ENCODE measurements around the gene MS4A6A. TPM values are rescaled to one million over a fixed set of nuclear protein-coding genes. Genes with fewer than 3 reads are reported as not detected.

The MS4A6A gene
- total RNA-seq, 1 donor from 2014 or later: not detected

- H3K9me3 ChIP-seq (ENCODE audit: insufficient read depth, low read depth, low read length): no peaks in the 10 kb centered on the region
- H3K4me2 ChIP-seq (ENCODE audit: low read length): no peak overlapping the region
- no peaks in the 10 kb centered on the region for H4K20me1 ChIP-seq (ENCODE audit: insufficient read depth, low read length)
- Mint-ChIP-seq H3K27me3 (ENCODE audit: low read depth, unreplicated experiment) (no peaks in the 10 kb centered on the region), H3K9me3 (ENCODE audit: unreplicated experiment) (peaks cover 5% of the 10 kb centered on the region), H3K36me3 (ENCODE audit: low read depth, unreplicated experiment) (no peaks in the 10 kb centered on the region), H3K4me3 (ENCODE audit: unreplicated experiment) (no peak overlapping the region), H3K27ac (ENCODE audit: unreplicated experiment) (no peak overlapping the region), H3K4me1 (ENCODE audit: low read depth, unreplicated experiment) (no peaks in the 10 kb centered on the region)
- no peaks in the 10 kb centered on the region for H3K27me3 ChIP-seq (ENCODE audit: insufficient read depth, low read length)
- H3K79me2 ChIP-seq (ENCODE audit: insufficient read depth, low read length): no peaks in the 10 kb centered on the region
- H3K27ac ChIP-seq (ENCODE audit: low read depth, low read length): no peak overlapping the region
- no peak overlapping the region for H2AFZ ChIP-seq (ENCODE audit: low read depth, low read length)
- FAIRE-seq (no peak), DNase-seq (ENCODE audit: low read depth) (no peak)
- H3K36me3 ChIP-seq (ENCODE audit: insufficient read depth, low read length): no peaks in the 10 kb centered on the region
- no peaks in the 10 kb centered on the region for H3K4me1 ChIP-seq (ENCODE audit: insufficient read depth, low read length)
- TF ChIP-seq CTCF (IDR thresholded peaks at IDR 0.05; ENCODE audit: insufficient read depth, low read depth, low read length) (no peak), EZH2 (IDR thresholded peaks at IDR 0.05; ENCODE audit: insufficient read depth, low read length) (no peak)
- no peak overlapping the region for H3K9ac ChIP-seq (ENCODE audit: low read length)
- H3K4me3 ChIP-seq (ENCODE audit: insufficient read depth, low read depth, low read length): no peak overlapping the region
Measured at GRCh38 chr11:60184824-60185511, 2.1 kb upstream of the MS4A6A start.

GRCh38 chr11:60183591-60184205, 815 bp upstream of the MS4A6A start:
- TF ChIP-seq EZH2 (IDR thresholded peaks at IDR 0.05; ENCODE audit: insufficient read depth, low read length): no peak
- no peak for TF ChIP-seq CTCF (IDR thresholded peaks at IDR 0.05; ENCODE audit: insufficient read depth, low read depth, low read length)
- Histone ChIP-seq H3K4me1 (ENCODE audit: insufficient read depth, low read length) (no peaks in the 10 kb centered on the region), H3K27me3 (ENCODE audit: insufficient read depth, low read length) (no peaks in the 10 kb centered on the region), H3K27ac (ENCODE audit: low read depth, low read length) (no peak overlapping the region), H3K9me3 (ENCODE audit: insufficient read depth, low read depth, low read length) (no peaks in the 10 kb centered on the region), H2AFZ (ENCODE audit: low read depth, low read length) (no peak overlapping the region), H3K79me2 (ENCODE audit: insufficient read depth, low read length) (no peaks in the 10 kb centered on the region), H3K9ac (ENCODE audit: low read length) (no peak overlapping the region), H4K20me1 (ENCODE audit: insufficient read depth, low read length) (no peaks in the 10 kb centered on the region), H3K4me3 (ENCODE audit: insufficient read depth, low read depth, low read length) (no peak overlapping the region), H3K4me2 (ENCODE audit: low read length) (no peak overlapping the region), H3K36me3 (ENCODE audit: insufficient read depth, low read length) (no peaks in the 10 kb centered on the region)
- H3K27ac Mint-ChIP-seq (ENCODE audit: unreplicated experiment): no peak overlapping the region
- H3K36me3 Mint-ChIP-seq (ENCODE audit: low read depth, unreplicated experiment): no peaks in the 10 kb centered on the region
- no peaks in the 10 kb centered on the region for H3K27me3 Mint-ChIP-seq (ENCODE audit: low read depth, unreplicated experiment)
- DNase-seq (ENCODE audit: low read depth) (no peak), FAIRE-seq (no peak)
- H3K4me3 Mint-ChIP-seq (ENCODE audit: unreplicated experiment): no peak overlapping the region
- H3K9me3 Mint-ChIP-seq (ENCODE audit: unreplicated experiment): peaks cover 5% of the 10 kb centered on the region
- no peaks in the 10 kb centered on the region for H3K4me1 Mint-ChIP-seq (ENCODE audit: low read depth, unreplicated experiment)

- Mint-ChIP-seq H3K27ac (ENCODE audit: unreplicated experiment) (no peak overlapping the region), H3K36me3 (ENCODE audit: low read depth, unreplicated experiment) (no peaks in the 10 kb centered on the region), H3K27me3 (ENCODE audit: low read depth, unreplicated experiment) (no peaks in the 10 kb centered on the region), H3K4me3 (ENCODE audit: unreplicated experiment) (no peak overlapping the region), H3K4me1 (ENCODE audit: low read depth, unreplicated experiment) (peaks cover 6% of the 10 kb centered on the region), H3K9me3 (ENCODE audit: unreplicated experiment) (no peaks in the 10 kb centered on the region)
- H3K27ac ChIP-seq (ENCODE audit: low read depth, low read length): no peak overlapping the region
- no peaks in the 10 kb centered on the region for H3K27me3 ChIP-seq (ENCODE audit: insufficient read depth, low read length)
- no peak overlapping the region for H3K4me2 ChIP-seq (ENCODE audit: low read length)
- H2AFZ ChIP-seq (ENCODE audit: low read depth, low read length): no peak overlapping the region
- H3K9me3 ChIP-seq (ENCODE audit: insufficient read depth, low read depth, low read length): no peaks in the 10 kb centered on the region
- H4K20me1 ChIP-seq (ENCODE audit: insufficient read depth, low read length): no peaks in the 10 kb centered on the region
- H3K9ac ChIP-seq (ENCODE audit: low read length): no peak overlapping the region
- no peaks in the 10 kb centered on the region for H3K79me2 ChIP-seq (ENCODE audit: insufficient read depth, low read length)
- no peak for DNase-seq (ENCODE audit: low read depth)
- FAIRE-seq: no peak
- no peaks in the 10 kb centered on the region for H3K4me1 ChIP-seq (ENCODE audit: insufficient read depth, low read length)
- H3K4me3 ChIP-seq (ENCODE audit: insufficient read depth, low read depth, low read length): no peak overlapping the region
- H3K36me3 ChIP-seq (ENCODE audit: insufficient read depth, low read length): no peaks in the 10 kb centered on the region
- TF ChIP-seq EZH2 (IDR thresholded peaks at IDR 0.05; ENCODE audit: insufficient read depth, low read length) (no peak), CTCF (IDR thresholded peaks at IDR 0.05; ENCODE audit: insufficient read depth, low read depth, low read length) (no peak)
Measured at GRCh38 chr11:60175860-60176275, 7.0 kb downstream of the MS4A6A start.

All from astrocyte (in vitro differentiated cells and primary cell).